Calu3 (cell line): Measurements from ENCODE around the gene PARPBP. TPM values are rescaled to one million over a fixed set of nuclear protein-coding genes. Genes with fewer than 3 reads are reported as not detected.
A peak's percentile ranks its signal among the peaks of the same experiment; 100 is the strongest.

Experiments
- BruUV-seq: library from RNA; stranded (reverse); fragments of 400-500 nt; replicated peaks from 2 replicates; lab custom pipeline; 2021; lab: Mats Ljungman, UMichigan
- CTCF ChIA-PET: fragments of 300-600 bp; sonication (Branson Sonifier 250); formaldehyde crosslinking; loops from one replicate; lab custom pipeline; 2022; ENCODE audit warnings: antibody characterized with exemption; lab: Charles Lee
- DNase-seq: peaks from one replicate; pipeline ENCODE4 v3.0.0; 2022
- H3K27ac Mint-ChIP-seq: one replicate; pipeline ENCODE4 v1.8.0; 2022; ENCODE audit warnings: mixed read lengths; ENCODE audit not compliant: unreplicated experiment
- H3K27me3 Mint-ChIP-seq: one replicate; pipeline ENCODE4 v1.8.0; 2022; ENCODE audit warnings: mixed read lengths; ENCODE audit not compliant: unreplicated experiment
- H3K36me3 Mint-ChIP-seq: one replicate; pipeline ENCODE4 v1.8.0; 2022; ENCODE audit warnings: mild to moderate bottlenecking, moderate library complexity, mixed read lengths; ENCODE audit not compliant: insufficient read depth, unreplicated experiment
- H3K4me1 Mint-ChIP-seq: one replicate; pipeline ENCODE4 v1.8.0; 2022; ENCODE audit warnings: mild to moderate bottlenecking, low read depth, mixed read lengths; ENCODE audit not compliant: unreplicated experiment
- H3K4me3 Mint-ChIP-seq: one replicate; pipeline ENCODE4 v1.8.0; 2022; ENCODE audit warnings: mild to moderate bottlenecking, low read depth, moderate library complexity, mixed read lengths; ENCODE audit not compliant: unreplicated experiment
- H3K9me3 Mint-ChIP-seq: one replicate; pipeline ENCODE4 v1.8.0; 2022; ENCODE audit warnings: low read depth, mixed read lengths; ENCODE audit not compliant: unreplicated experiment
- CTCF ChIP-seq: fragments of 200-600 bp; IDR thresholded peaks from one replicate; pipeline ENCODE4 v1.8.0; 2022; ENCODE audit warnings: antibody characterized with exemption; ENCODE audit not compliant: unreplicated experiment
- intact Hi-C: fragments of 100-400 bp; cut with micrococcal nuclease; formaldehyde crosslinking; loops from one replicate; pipeline ENCODE4 v1.10.0; 2022; ENCODE audit not compliant: unreplicated experiment
- total RNA-seq: library from RNA; stranded (reverse); gene quantifications from 2 replicates; pipeline ENCODE4 v1.2.3, GENCODE V29; 2022

PARPBP gene
- total RNA-seq, 1 experiment from 2014 or later: 38.0 TPM

DNA sequence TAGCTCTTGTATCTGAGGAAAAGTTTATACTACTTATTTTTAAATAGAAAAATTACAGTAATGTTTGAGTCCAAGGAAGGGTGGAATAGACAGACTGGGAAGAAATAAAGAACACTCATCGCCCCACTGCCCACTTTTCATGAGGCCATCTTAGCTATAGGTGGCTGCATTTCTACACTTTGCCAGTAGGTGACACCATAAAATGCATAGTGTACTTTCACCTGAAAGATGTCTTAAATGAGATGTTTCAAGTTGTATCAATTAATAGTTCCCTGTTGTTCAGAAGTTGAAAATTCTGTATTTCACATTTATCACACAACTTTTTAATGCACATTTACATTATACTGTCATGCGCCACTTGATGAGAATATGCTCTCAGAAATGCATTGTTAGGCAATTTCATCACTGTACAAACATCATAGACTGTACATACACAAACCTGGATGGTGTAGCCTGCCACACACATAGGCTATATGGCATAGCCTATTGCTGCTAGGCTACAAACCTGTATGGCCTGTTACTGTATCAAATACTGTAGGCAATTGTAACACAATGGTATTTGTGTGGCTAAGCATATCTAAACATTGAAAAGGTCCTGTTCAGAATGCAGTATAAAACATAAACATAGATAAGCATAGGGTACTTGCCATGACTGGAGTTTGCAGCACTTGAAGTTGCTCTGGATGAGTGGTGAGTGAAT lies 50.1 kb downstream of the PARPBP start:
- CTCF ChIA-PET: interaction anchor here (0.6 to 1.6 kb wide), 2 partner anchors 570 to 641 kb away, joined by 3 to 7 read pairs; no protein-coding TSS in a partner anchor
- Mint-ChIP-seq H3K4me3 (no peak overlapping the region), H3K4me1 (peaks cover 7% of the 10 kb centered on the region), H3K27me3 (no peaks in the 10 kb centered on the region), H3K27ac (no peak overlapping the region), H3K36me3 (no peaks in the 10 kb centered on the region), H3K9me3 (no peaks in the 10 kb centered on the region)
- intact Hi-C loops: loop anchor here (1.0 to 5.0 kb wide), 5 partner anchors 314 to 709 kb away; no protein-coding TSS in a partner anchor
- DNase-seq: peak; percentile 20
- TF ChIP-seq CTCF: peak; percentile 46
- BruUV-seq: no TSS peak

DNA sequence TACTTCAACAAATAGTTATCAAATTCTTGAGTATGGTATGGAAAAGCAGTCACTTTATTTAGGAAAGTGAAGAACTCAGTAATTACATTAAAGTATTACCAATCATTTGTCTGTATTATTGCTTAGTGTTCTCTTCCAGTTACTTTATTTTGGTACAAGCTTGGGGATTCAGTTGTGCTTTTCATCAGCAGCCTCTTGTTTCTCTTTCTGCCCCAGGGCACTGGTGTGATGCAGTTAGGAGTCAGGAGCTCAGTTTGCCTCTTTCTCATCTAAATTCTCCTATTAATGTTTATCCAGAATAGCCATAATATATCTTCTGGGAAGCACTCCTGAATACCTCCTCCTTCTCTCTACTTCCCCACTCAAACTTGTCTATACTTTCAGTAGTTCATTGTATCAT lies 52.0 kb downstream of the PARPBP start:
- intact Hi-C loops: loop anchor here (2.0 to 5.0 kb wide), 2 partner anchors 640 to 707 kb away; no protein-coding TSS in a partner anchor
- no peaks in the 10 kb centered on the region for H3K27me3 Mint-ChIP-seq
- no peaks in the 10 kb centered on the region for H3K9me3 Mint-ChIP-seq
- TF ChIP-seq CTCF: no peak
- CTCF ChIA-PET: no interaction called here
- H3K4me3 Mint-ChIP-seq: no peak overlapping the region
- no peak for DNase-seq
- BruUV-seq: no TSS peak
- no peaks in the 10 kb centered on the region for H3K36me3 Mint-ChIP-seq
- H3K27ac Mint-ChIP-seq: no peak overlapping the region
- peaks cover 7% of the 10 kb centered on the region for H3K4me1 Mint-ChIP-seq

GRCh38 chr12:102172436-102172835 lies 52.5 kb downstream of the PARPBP start:
- no peak for DNase-seq
- BruUV-seq: no TSS peak
- H3K4me1 Mint-ChIP-seq: peaks cover 7% of the 10 kb centered on the region
- no peaks in the 10 kb centered on the region for H3K9me3 Mint-ChIP-seq
- CTCF ChIA-PET: no interaction called here
- intact Hi-C loops: loop anchor here (5.0 kb wide), 1 partner anchor 640 kb away; no protein-coding TSS in a partner anchor
- no peak for TF ChIP-seq CTCF
- H3K4me3 Mint-ChIP-seq: no peak overlapping the region
- no peak overlapping the region for H3K27ac Mint-ChIP-seq
- no peaks in the 10 kb centered on the region for H3K27me3 Mint-ChIP-seq
- H3K36me3 Mint-ChIP-seq: no peaks in the 10 kb centered on the region

GRCh38 chr12:102174117-102174516 lies 54.1 kb downstream of the PARPBP start:
- CTCF ChIA-PET: no interaction called here
- H3K4me1 Mint-ChIP-seq: peaks cover 7% of the 10 kb centered on the region
- no TSS peak for BruUV-seq

More at GRCh38 chr12:102174117-102174516, 54.1 kb downstream of the PARPBP start:
- intact Hi-C loops: loop anchor here (5.0 kb wide), 1 partner anchor 638 kb away; no protein-coding TSS in a partner anchor
- Mint-ChIP-seq H3K4me3 (no peak overlapping the region), H3K27ac (no peak overlapping the region), H3K9me3 (no peaks in the 10 kb centered on the region), H3K27me3 (no peaks in the 10 kb centered on the region), H3K36me3 (no peaks in the 10 kb centered on the region)
- no peak for TF ChIP-seq CTCF
- no peak for DNase-seq
